Activated CD4-positive, alpha-beta memory T cell treated with anti-CD3 and anti-CD28 coated beads for 36 hours (primary cell): ENCODE data around the gene HBD. TPM values are rescaled to one million over a fixed set of nuclear protein-coding genes. Genes with fewer than 3 reads are reported as not detected.

Source experiments
- CTCF ChIA-PET: fragments of 350-600 bp; sonication (Branson Sonifier 250); formaldehyde crosslinking; loops from one replicate; lab custom pipeline; 2021; ENCODE audit warnings: antibody characterized with exemption, inconsistent platforms; lab: Charles Lee
- POLR2A ChIA-PET: fragments of 350-600 bp; sonication (Branson Sonifier 250); formaldehyde crosslinking; loops from one replicate; lab custom pipeline; 2021; ENCODE audit warnings: antibody characterized with exemption; lab: Charles Lee
- DNase-seq: peaks from one replicate; pipeline ENCODE4 v3.0.0-alpha.2; 2020
- H3K27ac Mint-ChIP-seq: one replicate; pipeline ENCODE4 v1.8.0; 2021; ENCODE audit warnings: mixed read lengths
- H3K27me3 Mint-ChIP-seq: one replicate; pipeline ENCODE4 v1.8.0; 2021; ENCODE audit warnings: mixed read lengths
- H3K36me3 Mint-ChIP-seq: one replicate; pipeline ENCODE4 v1.8.0; 2021; ENCODE audit warnings: mixed read lengths
- H3K4me1 Mint-ChIP-seq: one replicate; pipeline ENCODE4 v1.8.0; 2021; ENCODE audit warnings: low read depth, mixed read lengths
- H3K4me3 Mint-ChIP-seq: one replicate; pipeline ENCODE4 v1.8.0; 2021; ENCODE audit warnings: mild to moderate bottlenecking, mixed read lengths
- H3K9me3 Mint-ChIP-seq: one replicate; pipeline ENCODE4 v1.8.0; 2021; ENCODE audit warnings: mixed read lengths
- intact Hi-C: fragments of 100-400 bp; cut with micrococcal nuclease; formaldehyde crosslinking; loops from one replicate; pipeline ENCODE4 v1.15.1; 2023
- total RNA-seq, 2 experiments: library from RNA; stranded (reverse); gene quantifications; one replicate each; pipeline ENCODE4 v1.2.3, GENCODE V29; 2021

The HBD gene
- total RNA-seq, result not detected

DNA sequence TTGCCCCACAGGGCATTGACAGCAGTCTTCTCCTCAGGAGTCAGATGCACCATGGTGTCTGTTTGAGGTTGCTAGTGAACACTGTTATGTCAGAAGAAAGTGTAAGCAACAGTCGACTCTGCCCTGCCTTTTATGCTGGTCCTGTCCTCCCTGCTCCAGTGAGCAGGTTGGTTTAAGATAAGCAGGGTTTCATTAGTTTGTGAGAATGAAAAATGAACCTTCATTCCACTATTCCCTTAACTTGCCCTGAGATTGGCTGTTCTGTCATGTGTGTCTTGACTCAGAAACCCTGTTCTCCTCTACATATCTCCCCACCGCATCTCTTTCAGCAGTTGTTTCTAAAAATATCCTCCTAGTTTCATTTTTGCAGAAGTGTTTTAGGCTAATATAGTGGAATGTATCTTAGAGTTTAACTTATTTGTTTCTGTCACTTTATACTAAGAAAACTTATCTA, at the start of gene HBD:
HBD (minus strand) TSS at position 103 of the 454 bp plus-strand sequence; CDS start at position 53, 50 bp downstream.
- Mint-ChIP-seq H3K4me1 (peaks cover 5% of the 10 kb centered on the region), H3K36me3 (no peaks in the 10 kb centered on the region), H3K9me3 (no peaks in the 10 kb centered on the region), H3K27me3 (no peaks in the 10 kb centered on the region), H3K4me3 (no peak within 1 kb of the TSS), H3K27ac (no peak within 1 kb of the TSS)
- POLR2A ChIA-PET, result no interaction called here
- DNase-seq, result no peak
- intact Hi-C loops, result no loop called here
- CTCF ChIA-PET, result no interaction called here

DNA sequence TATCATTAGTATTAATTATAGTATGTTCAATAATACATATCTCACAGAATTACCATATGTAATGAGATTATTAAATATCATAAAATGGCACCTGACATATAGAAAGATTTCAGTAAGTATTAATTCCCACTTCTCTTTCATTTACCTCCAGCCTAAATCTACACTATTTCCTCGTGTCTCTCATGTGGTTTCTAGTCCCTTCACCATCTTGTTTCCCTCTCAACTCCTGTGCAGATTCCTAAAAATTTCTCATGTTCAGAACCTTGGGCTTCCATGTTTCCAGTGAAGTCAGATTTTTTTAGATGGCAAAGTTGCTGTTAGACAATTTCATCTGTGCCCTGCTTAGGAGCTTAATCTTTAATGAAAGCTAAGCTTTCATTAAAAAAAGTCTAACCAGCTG, 49.6 kb upstream of the HBD start:
- Mint-ChIP-seq H3K4me1 (no peaks in the 10 kb centered on the region), H3K9me3 (no peaks in the 10 kb centered on the region), H3K36me3 (no peaks in the 10 kb centered on the region), H3K27ac (no peak overlapping the region), H3K27me3 (no peaks in the 10 kb centered on the region), H3K4me3 (no peak overlapping the region)
- CTCF ChIA-PET, result interaction anchor here (0.6 kb wide), 1 partner anchor 80 kb away, joined by 3 read pairs; no protein-coding TSS in a partner anchor
- POLR2A ChIA-PET, result no interaction called here
- no peak for DNase-seq
- intact Hi-C loops, result no loop called here

DNA sequence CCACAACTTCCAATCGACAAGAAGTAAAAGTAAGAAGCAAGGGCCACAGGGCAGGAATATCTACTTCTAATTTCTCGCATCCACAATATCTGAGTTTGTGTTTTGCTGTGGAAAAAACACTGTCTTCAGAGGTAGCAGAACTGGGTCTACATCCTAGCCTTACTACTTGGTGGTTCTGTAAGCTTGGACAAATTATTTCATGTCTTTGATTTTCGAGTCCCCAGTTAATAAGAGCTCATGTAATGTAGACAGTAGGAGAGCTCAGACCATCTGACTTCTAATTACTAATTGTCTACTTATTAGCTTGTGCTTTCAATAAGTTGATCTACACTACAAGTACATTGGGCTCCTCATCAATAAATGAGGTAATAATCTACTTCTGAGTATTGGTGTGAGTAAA, 48.8 kb upstream of the HBD start:
- DNase-seq, result no peak
- CTCF ChIA-PET, result no interaction called here
- H3K9me3 Mint-ChIP-seq, result no peaks in the 10 kb centered on the region

DNA sequence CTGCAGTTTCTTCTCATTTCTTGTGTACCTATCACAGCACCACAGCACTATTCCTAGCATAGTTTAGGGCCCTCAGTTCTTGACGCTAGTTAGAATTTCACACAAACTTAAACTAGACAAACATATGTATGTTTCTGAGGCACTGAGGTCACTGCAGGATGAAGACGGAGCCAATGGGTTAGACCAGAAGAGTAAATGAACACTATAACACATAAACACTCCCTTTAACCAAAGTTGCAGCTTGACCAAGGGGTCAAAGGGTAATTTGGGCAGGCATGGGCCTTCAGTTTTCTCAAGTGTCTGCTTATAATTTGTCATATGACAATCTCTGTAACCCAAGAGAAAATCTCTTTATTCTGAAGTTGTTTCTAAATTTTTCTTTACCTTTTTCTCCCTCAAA, 48.3 kb upstream of the HBD start:
- intact Hi-C loops, result no loop called here
- no peak for DNase-seq
- CTCF ChIA-PET, result no interaction called here
- POLR2A ChIA-PET, result interaction anchor here (0.6 kb wide), 1 partner anchor 72 kb away, joined by 3 read pairs; no protein-coding TSS in a partner anchor
- Mint-ChIP-seq H3K36me3 (no peaks in the 10 kb centered on the region), H3K27ac (no peak overlapping the region), H3K4me3 (no peak overlapping the region), H3K27me3 (no peaks in the 10 kb centered on the region), H3K9me3 (no peaks in the 10 kb centered on the region), H3K4me1 (no peaks in the 10 kb centered on the region)

More for the DNA sequence above, 48.8 kb upstream of the HBD start:
- Mint-ChIP-seq H3K4me1 (no peaks in the 10 kb centered on the region), H3K36me3 (no peaks in the 10 kb centered on the region), H3K27me3 (no peaks in the 10 kb centered on the region), H3K4me3 (no peak overlapping the region), H3K27ac (no peak overlapping the region)
- POLR2A ChIA-PET, result interaction anchor here (0.6 kb wide), 1 partner anchor 72 kb away, joined by 3 read pairs; no protein-coding TSS in a partner anchor
- intact Hi-C loops, result no loop called here

DNA sequence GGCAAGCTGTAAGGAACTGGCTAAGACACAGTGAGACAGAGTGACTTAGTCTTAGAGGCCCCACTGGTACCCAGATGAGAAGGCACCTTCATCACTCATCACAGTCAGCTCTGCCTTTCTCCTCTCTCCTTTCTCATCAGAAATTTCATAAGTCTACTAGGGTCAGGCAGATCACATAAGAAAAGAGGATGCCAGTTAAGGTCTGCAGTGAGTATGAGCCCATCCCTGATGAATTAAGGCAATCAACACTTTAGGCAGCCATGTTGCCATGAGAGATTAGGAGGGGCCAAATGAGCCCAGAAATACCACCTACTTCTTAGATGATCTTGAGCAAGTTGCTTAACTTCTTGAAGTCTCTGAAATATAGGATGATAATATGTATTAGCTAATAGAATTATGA, 47.3 kb upstream of the HBD start:
- Mint-ChIP-seq H3K4me3 (no peak overlapping the region), H3K9me3 (no peaks in the 10 kb centered on the region), H3K27me3 (no peaks in the 10 kb centered on the region), H3K4me1 (no peaks in the 10 kb centered on the region), H3K27ac (no peak overlapping the region), H3K36me3 (no peaks in the 10 kb centered on the region)
- intact Hi-C loops, result no loop called here
- CTCF ChIA-PET, result no interaction called here
- POLR2A ChIA-PET, result no interaction called here
- DNase-seq, result no peak

DNA sequence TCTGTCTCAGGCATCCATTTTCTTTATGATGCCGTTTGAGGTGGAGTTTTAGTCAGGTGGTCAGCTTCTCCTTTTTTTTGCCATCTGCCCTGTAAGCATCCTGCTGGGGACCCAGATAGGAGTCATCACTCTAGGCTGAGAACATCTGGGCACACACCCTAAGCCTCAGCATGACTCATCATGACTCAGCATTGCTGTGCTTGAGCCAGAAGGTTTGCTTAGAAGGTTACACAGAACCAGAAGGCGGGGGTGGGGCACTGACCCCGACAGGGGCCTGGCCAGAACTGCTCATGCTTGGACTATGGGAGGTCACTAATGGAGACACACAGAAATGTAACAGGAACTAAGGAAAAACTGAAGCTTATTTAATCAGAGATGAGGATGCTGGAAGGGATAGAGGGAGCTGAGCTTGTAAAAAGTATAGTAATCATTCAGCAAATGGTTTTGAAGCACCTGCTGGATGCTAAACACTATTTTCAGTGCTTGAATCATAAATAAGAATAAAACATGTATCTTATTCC, 46.4 kb upstream of the HBD start:
- Mint-ChIP-seq H3K36me3 (no peaks in the 10 kb centered on the region), H3K9me3 (no peaks in the 10 kb centered on the region), H3K27me3 (no peaks in the 10 kb centered on the region), H3K4me1 (no peaks in the 10 kb centered on the region), H3K27ac (no peak overlapping the region), H3K4me3 (no peak overlapping the region)
- ChIA-PET POLR2A (no interaction called here), CTCF (no interaction called here)
- peak; percentile 45 for DNase-seq
- intact Hi-C loops, result no loop called here

DNA sequence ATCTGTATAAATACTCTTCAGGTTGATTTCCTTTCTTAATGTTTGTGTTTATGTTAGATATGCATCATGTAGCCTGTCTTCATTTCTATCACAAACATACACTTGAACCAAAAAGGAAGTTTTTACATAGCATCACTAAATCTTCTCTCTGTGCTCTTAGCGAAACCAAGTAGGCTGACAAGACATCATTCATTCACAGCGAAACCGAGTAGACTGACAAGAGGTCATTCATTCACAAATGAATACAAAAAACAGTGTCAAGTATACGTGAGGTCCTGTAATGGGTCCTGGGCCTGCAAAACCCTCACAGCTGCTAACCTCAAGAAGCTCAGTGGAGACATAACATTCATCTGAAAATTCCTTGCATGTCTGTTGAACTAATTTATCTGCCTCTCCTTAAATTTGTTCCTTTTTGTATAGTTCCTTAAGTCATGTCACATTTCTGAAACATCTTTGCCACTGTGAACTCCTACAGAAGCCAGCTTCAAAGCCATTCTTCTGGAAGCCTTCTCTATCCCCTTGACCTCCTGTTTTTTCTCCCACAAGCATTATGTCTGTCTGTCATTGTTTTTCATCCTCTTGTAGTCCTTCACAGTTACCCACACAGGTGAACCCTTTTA, 45.3 kb upstream of the HBD start:
- H3K9me3 Mint-ChIP-seq, result no peaks in the 10 kb centered on the region

DNA sequence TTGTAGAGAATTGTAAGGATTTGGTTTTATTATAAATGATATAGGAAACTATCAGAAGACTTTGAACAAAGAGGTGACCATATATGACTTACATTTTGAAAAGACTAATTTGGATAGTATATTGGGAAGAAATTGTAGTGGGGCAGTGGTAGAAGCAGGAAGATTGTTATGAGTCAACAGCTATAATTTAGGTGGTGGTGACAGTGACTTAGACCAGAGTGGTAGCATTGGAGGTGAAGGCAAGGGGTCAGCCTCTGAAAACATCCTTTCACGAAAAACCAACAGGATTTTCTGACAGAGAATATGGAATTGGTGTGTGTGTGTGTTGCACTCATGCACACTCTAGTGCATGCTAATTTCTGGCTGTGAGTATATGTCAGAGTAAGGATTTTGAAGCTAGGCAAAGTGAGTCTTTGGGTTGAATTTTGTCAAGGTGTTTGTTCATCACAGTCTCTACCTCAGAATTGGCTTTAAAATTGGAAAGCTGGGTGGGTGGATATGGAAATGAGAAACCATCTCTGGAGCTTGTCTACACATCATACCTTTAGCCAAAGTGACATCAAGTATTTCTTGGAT, 43.6 kb upstream of the HBD start:
- H3K27me3 Mint-ChIP-seq, result no peaks in the 10 kb centered on the region
- no peak overlapping the region for H3K27ac Mint-ChIP-seq
- intact Hi-C loops, result no loop called here
- ChIA-PET POLR2A (no interaction called here), CTCF (no interaction called here)
- no peaks in the 10 kb centered on the region for H3K4me1 Mint-ChIP-seq
- DNase-seq, result no peak
- H3K4me3 Mint-ChIP-seq, result no peak overlapping the region
- H3K9me3 Mint-ChIP-seq, result no peaks in the 10 kb centered on the region
- no peaks in the 10 kb centered on the region for H3K36me3 Mint-ChIP-seq

More for the DNA sequence above, 45.3 kb upstream of the HBD start:
- Mint-ChIP-seq H3K4me1 (no peaks in the 10 kb centered on the region), H3K27ac (no peak overlapping the region), H3K27me3 (no peaks in the 10 kb centered on the region), H3K36me3 (no peaks in the 10 kb centered on the region), H3K4me3 (no peak overlapping the region)
- intact Hi-C loops, result no loop called here
- ChIA-PET CTCF (no interaction called here), POLR2A (no interaction called here)
- no peak for DNase-seq

DNA sequence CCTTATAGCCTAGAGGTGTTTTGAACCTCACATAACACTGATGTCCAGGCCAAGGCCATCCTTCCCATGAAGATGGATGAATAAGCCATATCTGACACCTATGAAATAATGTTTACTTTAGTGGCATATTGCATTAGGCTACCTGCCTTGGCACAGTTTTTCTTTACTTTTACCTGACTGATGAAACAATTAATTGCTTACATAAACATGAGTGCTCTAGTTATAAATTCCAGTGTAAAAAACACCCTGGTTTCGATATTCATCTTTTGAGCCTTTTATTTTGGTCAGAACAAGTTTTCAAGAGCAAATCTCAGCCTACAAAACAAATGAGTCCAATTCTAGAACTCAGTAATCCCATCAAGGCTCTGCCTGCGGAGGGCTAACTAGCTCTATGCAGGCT, 42.4 kb upstream of the HBD start:
- Mint-ChIP-seq H3K4me1 (no peaks in the 10 kb centered on the region), H3K27me3 (no peaks in the 10 kb centered on the region), H3K4me3 (no peak overlapping the region), H3K9me3 (no peaks in the 10 kb centered on the region), H3K27ac (no peak overlapping the region), H3K36me3 (no peaks in the 10 kb centered on the region)
- intact Hi-C loops, result no loop called here
- no peak for DNase-seq
- ChIA-PET CTCF (no interaction called here), POLR2A (no interaction called here)

DNA sequence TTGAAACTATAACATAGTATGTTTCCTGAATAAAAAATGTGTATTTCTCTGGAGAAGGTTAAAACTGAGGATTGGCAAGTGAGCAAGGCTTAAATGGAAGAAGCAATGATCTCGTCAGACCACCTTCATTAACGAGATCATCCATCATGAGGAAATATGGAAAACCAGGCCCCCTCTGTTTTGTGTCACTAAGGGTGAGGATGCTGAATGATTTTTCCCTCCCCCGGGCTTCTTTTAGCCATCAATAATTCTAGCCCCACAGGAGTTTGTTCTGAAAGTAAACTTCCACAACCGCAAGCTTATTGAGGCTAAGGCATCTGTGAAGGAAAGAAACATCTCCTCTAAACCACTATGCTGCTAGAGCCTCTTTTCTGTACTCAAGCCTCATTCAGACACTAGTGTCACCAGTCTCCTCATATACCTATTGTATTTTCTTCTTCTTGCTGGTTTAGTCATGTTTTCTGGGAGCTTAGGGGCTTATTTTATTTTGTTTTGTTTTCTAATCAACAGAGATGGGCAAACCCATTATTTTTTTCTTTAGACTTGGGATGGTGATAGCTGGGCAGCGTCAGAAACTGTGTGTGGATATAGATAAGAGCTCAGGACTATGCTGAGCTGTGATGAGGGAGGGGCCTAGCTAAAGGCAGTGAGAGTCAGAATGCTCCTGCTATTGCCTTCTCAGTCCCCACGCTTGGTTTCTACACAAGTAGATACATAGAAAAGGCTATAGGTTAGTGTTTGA, 41.3 kb upstream of the HBD start:
- POLR2A ChIA-PET, result no interaction called here
- intact Hi-C loops, result no loop called here
- H3K36me3 Mint-ChIP-seq, result no peaks in the 10 kb centered on the region
- no peak overlapping the region for H3K4me3 Mint-ChIP-seq
- H3K27ac Mint-ChIP-seq, result no peak overlapping the region
- H3K9me3 Mint-ChIP-seq, result no peaks in the 10 kb centered on the region
- CTCF ChIA-PET, result no interaction called here
- H3K27me3 Mint-ChIP-seq, result no peaks in the 10 kb centered on the region
- no peak for DNase-seq
- H3K4me1 Mint-ChIP-seq, result no peaks in the 10 kb centered on the region

DNA sequence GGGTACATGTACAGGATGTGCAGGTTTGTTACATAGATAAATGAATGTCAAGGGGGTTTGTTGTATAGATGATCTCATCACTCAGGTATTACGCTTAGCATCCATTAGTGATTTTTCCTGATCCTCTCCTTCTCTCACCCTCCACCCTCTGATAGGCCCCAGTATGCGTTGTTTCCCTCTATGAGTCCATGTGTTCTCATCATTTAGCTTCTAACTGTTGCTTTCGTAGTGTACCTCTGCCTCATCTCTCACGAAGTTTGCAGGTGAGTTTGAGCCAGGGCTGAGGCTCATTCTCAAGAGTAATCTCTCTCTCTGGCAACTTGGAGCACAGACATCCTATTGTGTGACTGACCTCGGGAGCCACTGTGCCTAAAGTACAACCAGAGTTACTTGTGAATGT, 40.1 kb upstream of the HBD start:
- no peaks in the 10 kb centered on the region for H3K4me1 Mint-ChIP-seq
- no peak overlapping the region for H3K27ac Mint-ChIP-seq
- no peaks in the 10 kb centered on the region for H3K36me3 Mint-ChIP-seq
- H3K9me3 Mint-ChIP-seq, result no peaks in the 10 kb centered on the region
- H3K27me3 Mint-ChIP-seq, result no peaks in the 10 kb centered on the region
- intact Hi-C loops, result no loop called here
- no peak overlapping the region for H3K4me3 Mint-ChIP-seq
- POLR2A ChIA-PET, result no interaction called here
- no peak for DNase-seq
- CTCF ChIA-PET, result no interaction called here

DNA sequence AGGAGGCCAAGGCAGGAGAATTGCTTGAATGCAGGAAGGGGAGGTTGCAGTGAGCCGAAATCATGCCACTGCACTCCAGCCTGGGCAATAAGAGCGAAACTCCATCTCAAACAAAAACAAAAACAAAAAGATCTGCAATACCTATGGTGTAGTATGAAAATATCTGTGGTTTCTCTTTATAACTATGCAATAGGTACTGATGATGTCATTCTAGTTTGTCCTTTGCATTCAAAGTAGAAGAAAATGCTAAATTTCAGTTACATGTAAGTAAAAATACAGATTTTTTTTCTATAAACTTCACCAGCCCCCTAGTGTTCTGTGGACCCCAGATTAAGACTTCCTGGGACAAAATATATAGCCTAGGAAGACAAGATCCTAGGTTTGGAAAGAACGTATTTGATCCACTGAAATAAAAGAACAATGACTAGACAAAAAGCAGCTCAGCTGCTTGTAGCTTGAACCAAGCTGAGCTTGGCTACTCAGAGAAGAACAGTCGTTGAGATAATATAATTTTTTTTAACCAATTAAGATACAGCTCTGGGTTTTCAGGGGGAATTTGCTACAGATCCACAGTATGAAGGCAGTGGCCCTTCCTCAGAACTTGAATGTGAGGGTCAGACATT, 38.2 kb upstream of the HBD start:
- Mint-ChIP-seq H3K27ac (no peak overlapping the region), H3K27me3 (no peaks in the 10 kb centered on the region), H3K36me3 (no peaks in the 10 kb centered on the region), H3K4me1 (no peaks in the 10 kb centered on the region), H3K4me3 (no peak overlapping the region), H3K9me3 (no peaks in the 10 kb centered on the region)
- POLR2A ChIA-PET, result no interaction called here
- intact Hi-C loops, result no loop called here
- CTCF ChIA-PET, result no interaction called here
- no peak for DNase-seq
